Esophagus muscularis mucosa (tissue), 3 donors: Measurements from ENCODE around the gene QRFPR.

Experiments
- CTCF ChIP-seq, 3 experiments: fragments of 200-600 bp in 2 of 3; fragments of 450-650 bp in 1 of 3; sonication (generic) in 2 of 3; IDR thresholded peaks; one replicate each; pipeline ENCODE4 v1.5.1; 2017 to 2019; ENCODE audit warnings: antibody characterized with exemption in 3 of 3, mild to moderate bottlenecking in 2 of 3, moderate library complexity in 1 of 3
- POLR2A ChIP-seq: fragments of 450-650 bp; IDR thresholded peaks from one replicate; pipeline ENCODE4 v1.6.1; 2017; ENCODE audit warnings: antibody characterized with exemption, moderate library complexity, mild to moderate bottlenecking, low read depth

- TF ChIP-seq CTCF (IDR thresholded peaks at IDR 0.05), result no peak
- TF ChIP-seq POLR2A, result no peak
Observed at GRCh38 chr4:121339824-121340223, 41.0 kb downstream of the QRFPR start.
